Eye (tissue), 1 donor: ENCODE data around the gene HCFC1.

Experiments
- DNase-seq: peaks from one replicate; pipeline ENCODE4 v3.0.0-alpha.2; 2015

Gene HCFC1

DNA sequence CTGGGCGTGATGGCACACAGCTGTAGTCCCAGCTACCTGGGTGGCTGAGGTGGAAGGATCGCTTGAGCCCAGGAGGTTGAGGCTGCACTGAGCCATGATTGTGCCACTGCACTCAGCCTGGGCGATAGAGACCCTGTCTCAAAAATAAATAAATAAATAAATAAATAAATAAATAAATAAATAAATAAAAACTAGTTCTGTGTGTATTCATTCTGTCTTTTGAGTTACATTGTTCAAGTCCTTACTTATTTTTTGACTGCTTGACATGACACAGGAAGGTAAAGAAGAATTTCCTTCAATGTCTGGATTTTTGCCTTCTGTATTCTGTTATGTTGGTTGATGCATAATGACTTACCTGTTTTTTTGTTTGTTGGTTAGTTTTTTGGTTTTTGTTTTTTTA is 34.6 kb downstream of the HCFC1 start:
- DNase-seq: no peak

DNA sequence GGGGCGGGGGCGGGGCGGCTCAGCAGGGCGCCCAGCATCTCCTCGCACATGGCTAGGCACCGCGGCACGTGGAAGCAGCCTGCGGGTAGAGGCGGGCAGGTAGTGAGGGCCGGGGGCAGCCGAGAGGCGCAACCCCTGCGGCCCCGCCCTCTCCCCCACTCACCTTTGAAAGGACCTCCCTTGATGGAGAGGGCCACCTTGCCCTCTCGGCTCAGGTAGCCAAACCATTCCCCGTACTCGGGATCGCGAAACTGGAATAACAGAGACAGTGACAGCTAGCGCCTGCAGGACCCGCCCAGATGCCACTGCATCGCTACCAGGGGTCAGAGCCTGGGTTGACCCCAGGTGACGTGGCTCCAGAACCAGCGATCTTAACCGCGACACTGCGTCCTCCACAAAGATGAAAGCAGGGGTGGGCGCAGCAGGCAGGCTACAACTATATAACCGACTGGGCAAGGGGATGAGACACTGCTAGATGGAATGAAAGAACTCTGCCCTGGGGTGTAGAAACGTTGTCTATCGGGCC is 36.2 kb downstream of the HCFC1 start:
- peak; percentile 21 for DNase-seq

DNA sequence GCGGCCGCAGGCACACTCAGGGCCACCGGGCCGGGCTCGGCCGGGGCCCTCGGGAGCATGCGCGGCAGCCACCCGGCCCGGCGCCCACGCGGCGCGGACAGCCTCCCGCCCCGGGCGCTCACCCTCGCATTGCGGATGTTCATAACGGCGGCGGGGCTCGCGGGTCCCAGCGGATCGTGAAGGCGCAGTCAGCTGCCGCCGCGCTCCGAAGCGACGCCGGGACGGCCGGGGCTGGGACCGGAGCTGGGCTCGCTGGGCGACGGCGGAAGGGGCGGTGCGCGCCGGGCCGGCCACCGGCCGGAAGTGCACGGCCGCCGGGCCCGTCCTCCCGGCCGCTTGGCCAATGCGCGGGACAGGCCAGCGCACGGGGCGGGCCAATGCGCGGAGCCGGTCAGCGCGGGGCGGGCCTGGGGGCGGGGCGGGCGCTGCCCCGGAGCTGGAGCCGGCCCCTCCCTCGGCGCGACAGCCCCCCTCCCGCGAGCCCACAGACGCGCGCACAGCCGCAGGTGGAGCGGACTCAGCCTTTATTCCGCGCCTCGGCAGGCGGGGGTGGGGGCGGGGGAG is 36.8 kb downstream of the HCFC1 start, which contains the start of gene NAA10:
Gene NAA10 (minus strand): TSS at position 276 of the 564 bp plus-strand sequence. CDS start 133 bp downstream, at position 143.
- DNase-seq: peak; percentile 74

DNA sequence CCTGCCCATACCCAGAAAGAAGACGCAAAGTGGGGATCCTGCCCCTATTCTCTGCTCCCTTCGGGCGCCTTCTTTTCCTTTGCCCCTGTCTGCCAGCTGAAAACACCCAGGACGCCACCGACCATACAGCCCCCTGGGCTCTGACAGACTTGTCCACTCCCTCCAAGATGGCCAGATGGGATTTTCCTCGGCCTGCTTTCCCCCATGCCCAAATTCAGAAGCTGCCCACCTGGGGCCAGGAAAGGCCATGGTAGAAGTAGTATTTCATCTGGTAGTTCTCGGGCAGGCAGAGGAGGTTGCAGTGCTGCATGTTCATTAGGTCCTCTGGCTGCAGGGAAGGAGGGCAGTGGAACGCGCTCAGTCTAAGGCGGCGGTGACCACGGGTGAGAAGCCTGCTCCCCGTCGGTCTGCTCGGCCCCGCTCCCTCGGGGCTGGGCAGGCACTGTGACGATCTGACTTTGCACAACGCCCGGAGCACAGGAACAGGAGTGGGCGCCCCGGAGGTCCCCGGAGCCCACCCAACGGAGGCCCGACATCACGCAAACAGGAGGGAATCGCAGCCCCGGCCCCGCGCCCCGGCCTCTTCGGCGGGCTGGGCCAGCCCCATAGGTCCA is 37.4 kb downstream of the HCFC1 start:
- DNase-seq: no peak

DNA sequence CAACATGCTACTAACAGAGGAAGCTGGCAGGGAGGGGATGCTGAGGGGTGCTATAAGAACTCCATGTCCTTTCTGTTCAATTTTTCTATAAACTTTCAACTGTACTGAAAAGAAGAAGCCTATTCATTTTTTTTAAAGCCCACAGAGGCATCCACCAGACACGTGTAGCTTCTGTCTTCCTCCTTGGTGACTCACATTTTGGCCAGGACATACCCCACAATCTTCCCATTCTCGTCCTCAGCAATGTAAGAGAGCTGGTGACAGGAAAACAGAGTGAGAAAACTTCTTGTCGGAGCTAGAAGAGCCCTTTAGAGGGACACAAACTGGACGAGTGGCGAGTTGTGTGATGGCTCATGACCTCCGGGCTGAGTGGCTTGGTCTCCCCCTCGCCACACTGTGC is 37.9 kb downstream of the HCFC1 start:
- no peak for DNase-seq

DNA sequence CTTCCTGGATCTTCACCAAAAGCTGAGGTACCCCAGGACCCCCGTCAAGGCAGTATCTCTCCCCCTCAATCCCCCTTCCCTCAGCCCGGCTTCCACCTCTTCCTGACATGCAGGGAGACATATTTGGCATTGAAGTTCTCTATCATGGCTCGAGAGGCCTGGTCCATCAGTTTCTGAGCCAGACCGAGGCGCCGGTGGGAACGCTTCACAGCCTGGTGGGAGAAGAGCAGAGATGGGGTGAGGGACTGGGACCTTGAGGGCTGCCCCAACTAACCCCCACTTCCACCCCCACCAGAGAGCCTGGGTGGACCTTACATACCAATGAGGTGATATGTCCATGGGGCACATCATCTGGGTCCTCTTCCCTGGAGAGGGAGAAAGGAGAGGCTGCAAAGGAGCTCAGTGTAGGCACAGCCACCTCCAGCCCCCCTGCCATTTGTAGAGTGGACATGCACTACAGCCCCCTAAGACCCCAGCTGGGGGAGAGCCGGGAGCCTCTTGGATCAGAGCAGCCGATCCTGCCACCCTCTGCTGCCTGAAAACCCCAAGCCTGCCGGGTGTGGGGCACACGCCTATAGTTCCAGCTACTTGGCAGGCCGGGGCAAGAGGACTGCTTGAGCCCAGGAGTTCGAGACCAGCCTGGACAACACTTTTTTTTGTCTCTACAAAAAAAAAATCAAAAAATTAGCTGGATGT is 39.2 kb downstream of the HCFC1 start:
- DNase-seq: no peak

DNA sequence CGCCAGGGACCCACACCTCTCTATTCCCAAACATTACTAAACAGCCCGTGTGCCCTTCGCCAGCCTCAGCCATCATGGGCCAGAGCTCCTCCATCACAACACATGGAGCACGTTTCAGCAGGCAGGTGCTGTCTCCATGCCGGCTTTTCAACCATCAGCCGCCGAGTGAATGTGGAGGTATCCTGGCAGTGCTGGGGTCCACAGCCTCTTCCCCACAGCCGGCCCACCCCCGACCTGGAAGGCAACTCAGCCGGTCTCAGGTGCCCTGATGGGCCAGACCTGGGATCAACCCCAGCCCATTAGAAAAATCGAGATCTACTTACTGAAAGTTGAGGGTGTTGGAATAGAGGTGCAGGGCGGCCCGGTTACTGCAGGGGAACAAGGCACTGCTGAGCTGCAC is 39.9 kb downstream of the HCFC1 start:
- no peak for DNase-seq

DNA sequence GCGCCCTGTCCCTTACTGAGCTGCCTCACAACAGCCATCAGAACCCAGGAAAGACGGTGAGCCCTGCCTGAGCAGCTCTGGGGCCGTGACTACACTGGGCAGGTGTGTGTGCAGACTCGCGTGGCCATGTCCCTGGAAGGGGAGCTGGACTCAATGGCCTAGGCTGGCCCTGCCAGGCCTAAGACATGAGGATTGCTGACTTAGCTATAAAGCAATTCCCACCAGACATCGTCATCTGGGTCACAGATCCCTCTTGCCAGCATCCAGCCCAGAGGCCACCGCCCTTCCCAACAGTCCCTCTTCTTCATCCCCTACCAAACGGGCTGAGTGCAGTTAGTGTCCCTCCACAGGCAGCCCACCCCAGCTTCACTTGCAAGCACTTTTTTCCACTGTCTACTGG is 40.5 kb downstream of the HCFC1 start:
- DNase-seq: no peak

DNA sequence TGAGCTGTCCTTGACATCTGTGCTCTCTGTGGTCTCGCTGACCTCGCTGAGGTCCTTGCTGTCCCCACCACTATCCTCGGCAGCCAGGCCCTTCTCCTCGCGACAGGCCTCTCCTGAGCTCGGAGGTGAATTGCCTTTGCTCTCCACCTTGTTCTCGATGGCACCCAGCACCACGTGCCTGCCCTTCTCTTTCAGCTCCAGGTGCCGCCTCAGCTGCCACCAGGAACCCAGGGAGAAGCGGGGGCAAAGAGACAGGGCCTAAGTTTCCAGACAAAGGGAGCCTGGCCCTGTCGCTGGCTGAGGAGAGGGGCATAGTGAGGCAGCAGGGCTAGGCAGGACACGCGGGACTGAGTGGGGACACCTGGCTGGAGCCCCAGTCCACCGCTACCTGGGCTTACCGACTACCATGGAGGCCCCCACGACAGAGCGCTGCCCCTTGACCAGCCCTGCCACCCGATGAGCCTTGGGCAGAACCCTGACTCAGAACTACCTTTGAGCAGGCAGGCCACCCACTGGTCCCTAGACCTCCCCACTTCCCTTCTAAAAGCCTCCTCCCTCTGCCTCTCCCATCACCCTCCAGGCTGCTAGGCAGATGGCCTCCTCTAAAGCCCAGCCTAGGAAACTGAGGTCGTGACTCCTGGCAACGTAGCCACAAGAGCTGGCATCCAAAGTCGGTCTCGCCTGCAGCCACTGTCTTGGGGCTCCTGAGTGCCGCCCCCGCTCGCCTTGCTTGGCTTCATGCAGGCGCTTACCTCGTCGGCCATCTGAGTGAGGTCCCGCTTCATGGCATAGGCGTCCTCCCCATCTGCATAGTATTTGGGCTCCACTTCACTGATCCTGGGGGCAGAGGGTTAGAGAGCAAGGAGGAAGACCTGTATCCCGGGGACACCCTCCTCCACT is 41.4 kb downstream of the HCFC1 start:
- DNase-seq: no peak

DNA sequence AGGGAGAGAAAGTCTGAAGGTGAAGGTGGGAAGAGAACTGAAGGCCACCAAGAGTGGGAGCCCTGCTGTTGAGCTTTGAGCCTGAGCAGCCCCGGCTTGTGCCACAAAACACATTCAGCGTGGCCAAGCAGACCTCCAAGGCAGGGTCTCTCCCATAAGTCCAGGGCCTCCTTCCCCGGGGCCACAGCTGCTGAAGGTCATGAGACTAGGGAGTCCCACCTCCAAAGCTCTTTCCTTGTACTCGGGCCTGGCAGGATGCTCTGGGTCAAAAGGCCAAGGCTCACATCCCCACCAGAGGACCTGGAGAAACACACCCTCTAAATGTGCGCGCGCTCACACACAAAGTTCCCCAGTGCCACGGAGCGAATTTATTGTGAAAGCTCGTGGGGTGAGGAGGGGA is 42.0 kb downstream of the HCFC1 start:
- no peak for DNase-seq

DNA sequence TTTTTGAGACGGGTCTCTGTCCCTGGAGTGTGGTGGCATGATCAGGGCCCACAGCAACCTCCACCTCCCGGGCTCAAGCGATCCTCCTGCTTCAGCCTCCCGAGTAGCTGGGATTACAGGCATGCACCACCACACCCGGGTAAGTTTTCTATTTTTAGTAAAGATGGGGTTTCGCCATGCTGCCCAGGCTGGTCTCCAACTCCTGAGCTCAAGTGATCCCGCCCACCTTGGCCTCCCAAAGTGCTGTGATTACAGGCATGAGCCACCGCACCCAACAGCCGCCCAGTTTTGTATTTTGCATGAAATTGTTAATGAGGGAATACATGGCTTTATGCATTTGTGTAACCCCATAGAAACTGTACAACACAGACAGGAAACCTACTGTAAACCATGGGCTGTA is 42.8 kb downstream of the HCFC1 start:
- no peak for DNase-seq

DNA sequence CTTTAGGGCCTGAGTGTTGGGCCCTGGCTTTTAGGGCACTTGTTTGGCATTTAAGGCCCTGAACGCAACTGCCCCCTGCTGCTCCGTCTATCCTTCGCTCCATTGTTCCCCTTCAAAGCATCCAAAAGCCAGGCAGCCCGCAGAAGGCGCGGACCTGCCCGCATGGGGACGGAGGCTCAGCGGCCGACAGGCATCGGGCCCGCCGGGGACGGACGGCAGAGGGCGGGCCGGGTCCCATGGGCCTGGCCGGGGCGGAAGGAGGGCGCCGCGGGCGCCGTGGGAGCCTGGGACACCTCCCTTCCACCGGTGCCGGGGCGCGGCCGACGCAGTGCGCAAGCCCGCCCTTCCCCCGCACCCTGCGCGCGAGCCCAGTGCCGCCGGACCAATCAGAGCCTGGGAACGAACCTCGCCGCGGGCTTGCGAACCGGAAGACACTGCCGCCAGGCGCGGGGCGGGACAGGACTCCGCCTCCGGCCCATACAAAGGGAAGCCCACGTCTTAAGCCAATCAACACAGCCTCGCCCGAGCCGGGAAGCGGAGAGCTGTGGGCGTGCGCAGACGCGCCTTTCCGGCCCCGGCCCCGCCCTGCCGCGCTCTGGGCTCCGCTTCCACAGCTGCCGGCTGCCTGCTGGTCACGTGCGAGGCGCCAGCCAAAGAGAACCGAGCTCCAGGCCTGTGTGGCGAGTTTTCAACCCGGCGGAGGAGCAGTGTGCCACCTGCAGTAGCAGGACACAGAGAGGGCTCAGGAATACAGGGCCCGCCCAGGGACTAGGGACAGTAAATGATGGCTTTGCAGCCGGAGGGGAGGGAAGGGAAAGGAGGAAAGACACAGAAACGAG is 43.5 kb downstream of the HCFC1 start:
- peak; percentile 96 for DNase-seq

DNA sequence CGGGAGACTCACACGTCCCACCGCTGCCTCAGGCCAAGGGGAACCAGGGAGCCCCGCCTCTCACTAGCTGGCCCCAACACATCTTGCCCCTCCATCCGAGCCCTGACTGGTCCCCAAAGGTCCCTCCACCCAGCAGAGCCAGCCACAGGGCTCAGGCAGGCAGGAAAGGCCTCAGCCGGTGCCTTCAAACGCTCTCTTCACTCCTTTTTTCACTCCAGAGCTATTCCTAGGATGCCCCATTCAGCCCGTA is 44.0 kb downstream of the HCFC1 start:
- DNase-seq: no peak

DNA sequence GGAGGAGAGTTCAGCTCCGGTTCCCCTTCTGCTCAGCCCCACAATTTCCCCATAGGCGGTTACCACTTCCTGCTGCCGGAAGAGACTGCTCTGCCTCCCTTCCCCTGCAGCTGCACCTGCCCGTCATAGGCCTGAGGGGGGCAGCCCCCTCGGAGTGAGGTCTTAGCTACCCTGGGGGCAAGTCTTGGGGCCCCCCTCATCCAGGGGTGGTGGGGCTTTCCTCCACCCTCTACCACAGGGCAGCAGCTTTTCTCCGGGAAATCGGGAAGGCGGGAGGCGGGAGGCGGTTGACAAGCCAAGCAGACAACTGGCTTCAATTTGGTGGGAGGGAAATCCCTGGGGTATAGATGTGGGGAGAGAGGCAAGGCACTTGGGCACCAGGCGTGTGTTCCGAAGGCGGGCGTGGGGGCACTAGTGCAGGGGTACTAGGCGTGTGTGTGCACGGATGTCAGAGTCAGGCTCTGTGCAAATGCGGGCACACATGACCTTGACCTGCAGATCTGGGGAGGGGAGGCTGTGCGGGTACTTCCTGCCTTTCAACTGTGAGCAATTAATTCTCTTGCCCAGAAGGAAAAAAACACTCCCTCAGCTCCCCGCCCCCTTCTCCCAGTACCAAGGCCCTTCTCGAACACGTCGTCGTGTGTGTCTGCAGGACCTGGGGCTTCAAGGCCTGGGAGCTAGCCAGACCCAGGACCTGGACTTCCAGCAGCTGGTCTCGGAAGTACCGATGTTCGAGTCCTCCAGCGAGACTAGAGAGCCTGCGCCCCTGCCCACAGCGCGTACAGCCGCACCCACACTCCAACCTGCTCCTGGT is 44.6 kb downstream of the HCFC1 start:
- DNase-seq: peak; percentile 71

DNA sequence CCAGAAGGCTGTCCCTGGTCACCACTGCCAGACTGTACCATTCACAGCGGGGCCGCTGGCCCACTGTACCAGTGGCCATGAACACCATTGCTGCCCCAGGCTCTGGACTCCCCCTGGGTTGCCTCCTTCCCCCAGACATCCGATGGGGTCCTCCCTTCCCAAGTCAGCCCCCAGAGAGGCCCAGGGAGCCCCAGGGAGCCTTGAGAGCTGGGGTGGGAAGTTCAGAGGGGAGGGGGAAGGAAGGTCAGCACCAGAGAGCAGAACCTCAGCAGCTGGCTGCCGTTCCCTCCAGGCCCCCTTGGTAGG is 45.1 kb downstream of the HCFC1 start:
- peak; percentile 58 for DNase-seq

DNA sequence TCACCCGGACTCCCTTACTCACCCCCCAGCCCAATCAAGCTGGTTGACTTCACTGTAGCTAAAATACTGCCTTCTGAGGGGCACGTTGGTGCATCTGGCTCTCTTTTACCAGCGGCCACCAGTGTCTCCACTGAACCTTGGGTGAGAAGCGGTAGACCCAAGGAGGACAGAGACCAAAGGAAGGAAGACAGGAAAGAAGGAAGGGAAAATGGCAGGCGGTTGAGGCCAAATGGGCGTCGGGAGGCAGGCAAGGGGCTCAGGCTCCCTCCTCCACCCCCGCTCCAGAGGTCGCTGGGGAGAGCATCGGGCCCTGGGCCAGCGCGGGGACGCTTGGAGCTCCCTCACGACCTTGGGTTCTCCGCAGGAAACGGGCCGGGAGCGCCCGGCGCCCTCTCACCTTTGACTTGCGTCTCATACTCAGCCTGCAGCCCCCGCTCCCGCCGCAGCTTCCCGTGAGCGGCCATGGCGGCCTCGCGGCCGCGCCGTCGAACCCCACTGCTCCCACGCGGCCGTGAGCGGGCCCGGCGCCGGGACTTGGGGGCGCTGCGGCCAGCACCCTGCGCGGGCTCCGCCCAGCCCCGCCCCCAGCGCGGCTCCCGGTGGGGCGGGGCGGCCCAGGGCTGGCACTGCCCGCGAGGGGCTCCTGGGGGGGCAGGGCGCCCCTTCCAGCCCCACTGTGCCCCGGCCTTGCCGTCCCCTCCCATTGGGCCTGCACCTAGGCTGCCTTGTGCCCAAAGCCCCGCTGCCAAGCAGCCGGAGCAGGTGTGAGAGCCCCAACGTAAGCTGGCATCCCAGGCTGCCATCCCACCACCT is 45.7 kb downstream of the HCFC1 start, which contains the start of gene ARHGAP4:
Gene ARHGAP4 (minus strand): TSS at position 526 of the 813 bp plus-strand sequence. CDS start 62 bp downstream, at position 464.
- no peak for DNase-seq

DNA sequence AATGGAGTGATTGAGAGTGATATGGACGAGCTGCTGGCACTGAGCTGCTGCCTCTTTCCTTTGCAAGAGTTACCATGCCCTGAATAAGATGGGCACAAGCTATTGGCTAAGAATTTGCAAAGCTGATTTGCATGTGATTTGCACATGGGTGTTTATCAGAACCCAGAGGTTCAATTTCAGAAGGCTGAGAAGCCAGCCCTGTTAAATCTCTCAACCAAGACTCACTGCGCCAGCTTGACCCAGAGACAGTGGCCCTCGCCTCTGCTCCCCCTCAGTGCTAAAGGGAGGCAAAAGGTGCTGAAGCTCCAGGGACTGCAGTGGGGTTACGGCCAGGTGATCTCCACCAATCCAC is 46.3 kb downstream of the HCFC1 start:
- DNase-seq: no peak

DNA sequence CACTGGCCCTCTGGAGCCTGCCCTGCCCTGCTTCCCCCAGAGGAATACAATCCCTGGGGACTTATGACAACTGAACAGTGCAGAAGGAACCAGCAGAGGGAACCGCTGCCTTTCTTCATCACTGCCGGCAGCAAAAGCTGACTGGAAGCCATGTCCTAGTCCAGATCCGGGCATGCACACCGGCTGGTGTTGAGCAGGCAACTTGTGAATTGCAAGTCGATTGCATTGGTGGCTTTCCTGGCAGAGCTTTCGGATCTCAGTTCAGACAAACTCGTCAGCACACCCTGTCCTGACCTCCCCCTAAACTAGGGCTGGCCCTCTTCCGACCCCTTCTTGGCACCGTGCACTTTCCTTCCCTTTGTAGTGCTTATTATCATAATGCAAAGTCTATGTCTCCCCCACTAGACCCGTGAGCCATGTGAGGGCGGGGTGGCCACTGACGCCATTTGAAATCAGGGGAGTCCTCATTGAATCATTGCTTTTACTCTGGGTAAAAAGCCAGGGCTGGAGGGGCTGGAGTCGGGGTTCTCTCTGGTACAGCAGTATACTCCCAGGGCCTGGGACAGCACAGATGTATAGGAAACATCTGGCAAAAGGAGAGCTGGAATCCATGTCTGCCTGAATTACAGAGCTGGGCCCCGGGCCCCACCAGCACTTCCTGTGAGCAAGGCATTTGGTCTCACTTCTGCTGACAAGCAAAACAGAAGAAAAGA is 47.3 kb downstream of the HCFC1 start:
- no peak for DNase-seq

DNA sequence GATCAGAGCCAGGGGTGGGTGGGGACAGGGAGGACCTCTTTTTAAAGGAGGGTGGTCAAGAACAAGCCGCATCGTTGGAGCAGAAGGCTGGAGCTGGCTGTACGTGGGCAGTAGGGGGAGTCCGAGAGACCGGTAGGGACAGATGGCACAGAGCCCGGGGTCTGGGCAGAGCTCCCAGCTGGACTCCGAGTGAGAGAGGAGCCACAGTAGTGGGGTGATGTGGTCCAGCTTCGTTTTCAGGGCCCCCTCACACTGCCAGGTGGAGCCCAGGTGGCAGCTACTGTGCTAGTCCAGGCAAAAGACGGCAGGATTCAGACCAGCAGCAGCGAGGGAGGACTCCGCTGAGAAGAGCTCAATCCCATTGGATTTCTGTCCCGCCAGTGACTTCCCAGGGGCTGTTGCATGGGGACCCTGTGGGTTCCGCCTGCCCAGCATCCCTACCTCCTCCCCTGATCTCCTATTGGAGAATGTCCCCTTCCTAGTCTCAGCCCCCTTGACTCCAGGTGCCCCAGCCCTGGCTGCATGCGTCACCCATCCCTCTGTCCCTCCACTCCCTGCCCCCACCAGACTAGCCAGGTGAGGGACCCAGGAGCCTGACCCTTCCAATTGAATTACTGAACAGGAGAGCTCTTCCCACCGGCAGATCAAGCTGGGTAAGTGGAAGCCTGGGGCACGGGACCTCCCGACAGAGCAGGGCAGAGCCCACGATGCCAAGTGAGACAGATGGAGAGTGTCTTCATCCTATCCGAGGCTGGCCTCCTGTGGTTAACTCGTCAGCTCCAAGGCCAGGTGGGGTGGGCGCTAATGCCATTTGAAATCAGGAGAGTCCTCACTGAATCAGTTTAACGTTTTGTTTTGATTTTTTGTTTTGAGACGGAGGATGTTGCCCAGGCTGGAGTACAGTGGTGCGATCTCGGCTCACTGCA is 48.4 kb downstream of the HCFC1 start:
- peak; percentile 54 for DNase-seq
